ENCODE data around the gene L1CAM.

Gene L1CAM

GRCh38 chrX:153867671-153868070, 18.3 kb downstream of the L1CAM start:
- Histone ChIP-seq H3K79me2 (ENCODE audit: control insufficient read depth, insufficient read depth, low read length, poor library complexity) (no peaks in the 10 kb centered on the region), H3K27me3 (ENCODE audit: insufficient read depth, low read length) (no peaks in the 10 kb centered on the region), H4K8ac (ENCODE audit: low read depth, low read length) (no peak overlapping the region), H2AK5ac (ENCODE audit: low read length) (no peak overlapping the region), H2AFZ (ENCODE audit: insufficient read depth, low read length, poor library complexity) (no peak overlapping the region), H3K9me3 (ENCODE audit: insufficient read depth, low read depth, low read length) (peaks cover 2% of the 10 kb centered on the region), H3K4me2 (ENCODE audit: low read length) (no peak overlapping the region), H4K12ac (ENCODE audit: low read depth, low read length) (no peak overlapping the region), H3K4ac (ENCODE audit: low read depth, low read length) (no peak overlapping the region), H3K9ac (ENCODE audit: low read length) (no peak overlapping the region), H2BK12ac (ENCODE audit: low read length) (no peak overlapping the region), H3K18ac (ENCODE audit: low read length) (no peak overlapping the region), H3K27ac (ENCODE audit: low read depth, low read length) (no peak overlapping the region), H3K4me1 (ENCODE audit: control insufficient read depth in 1 of 2, insufficient read depth in 2 of 2, low read length in 2 of 2) (peaks cover 0 to 6% of the 10 kb centered on the region in 2 experiments), H3K14ac (ENCODE audit: low read length) (no peak overlapping the region), H3K23ac (ENCODE audit: low read length) (no peak overlapping the region), H4K91ac (ENCODE audit: low read depth, low read length) (no peak overlapping the region), H3K36me3 (ENCODE audit: control insufficient read depth in 1 of 2, insufficient read depth in 2 of 2, low read length in 2 of 2) (peaks cover 42 to 47% of the 10 kb centered on the region in 2 experiments), H2BK120ac (ENCODE audit: insufficient read depth, low read length, poor library complexity) (no peak overlapping the region), H3K79me1 (ENCODE audit: low read length) (no peaks in the 10 kb centered on the region), H2BK5ac (ENCODE audit: low read depth, low read length, poor library complexity) (no peak overlapping the region), H3K4me3 (ENCODE audit: low read depth, low read length) (no peak overlapping the region)
- no peak for DNase-seq
- WGBS (ENCODE audit: extremely low coverage, insufficient coverage, insufficient read length) = no CpG with 5 or more reads among the region's 13 CpGs

GRCh38 chrX:153867139-153867538, 18.8 kb downstream of the L1CAM start:
- Histone ChIP-seq H4K91ac (ENCODE audit: low read depth, low read length) (no peak overlapping the region), H3K4me2 (ENCODE audit: low read length) (no peak overlapping the region), H3K79me2 (ENCODE audit: control insufficient read depth, insufficient read depth, low read length, poor library complexity) (no peaks in the 10 kb centered on the region), H2AK5ac (ENCODE audit: low read length) (no peak overlapping the region), H3K36me3 (ENCODE audit: control insufficient read depth in 1 of 2, insufficient read depth in 2 of 2, low read length in 2 of 2) (peaks cover 41 to 45% of the 10 kb centered on the region in 2 experiments), H3K9me3 (ENCODE audit: insufficient read depth, low read depth, low read length) (peaks cover 2% of the 10 kb centered on the region), H4K12ac (ENCODE audit: low read depth, low read length) (no peak overlapping the region), H2BK12ac (ENCODE audit: low read length) (no peak overlapping the region), H3K23ac (ENCODE audit: low read length) (no peak overlapping the region), H4K8ac (ENCODE audit: low read depth, low read length) (no peak overlapping the region), H3K9ac (ENCODE audit: low read length) (no peak overlapping the region), H2BK120ac (ENCODE audit: insufficient read depth, low read length, poor library complexity) (no peak overlapping the region), H3K27ac (ENCODE audit: low read depth, low read length) (no peak overlapping the region), H2AFZ (ENCODE audit: insufficient read depth, low read length, poor library complexity) (no peak overlapping the region), H3K4me1 (ENCODE audit: control insufficient read depth in 1 of 2, insufficient read depth in 2 of 2, low read length in 2 of 2) (peaks cover 0 to 4% of the 10 kb centered on the region in 2 experiments), H3K4ac (ENCODE audit: low read depth, low read length) (no peak overlapping the region), H3K79me1 (ENCODE audit: low read length) (no peaks in the 10 kb centered on the region), H3K27me3 (ENCODE audit: insufficient read depth, low read length) (no peaks in the 10 kb centered on the region), H2BK5ac (ENCODE audit: low read depth, low read length, poor library complexity) (no peak overlapping the region), H3K14ac (ENCODE audit: low read length) (no peak overlapping the region), H3K4me3 (ENCODE audit: low read depth, low read length) (no peak overlapping the region), H3K18ac (ENCODE audit: low read length) (no peak overlapping the region)
- WGBS (ENCODE audit: extremely low coverage, insufficient coverage, insufficient read length) = no CpG with 5 or more reads among the region's 9 CpGs
- no peak for DNase-seq

GRCh38 chrX:153866302-153867019, 19.5 kb downstream of the L1CAM start:
- Histone ChIP-seq H3K9me3 (ENCODE audit: insufficient read depth, low read depth, low read length) (peaks cover 2% of the 10 kb centered on the region), H3K36me3 (ENCODE audit: control insufficient read depth in 1 of 2, insufficient read depth in 2 of 2, low read length in 2 of 2) (peaks cover 38 to 45% of the 10 kb centered on the region in 2 experiments), H4K12ac (ENCODE audit: low read depth, low read length) (no peak overlapping the region), H3K79me1 (ENCODE audit: low read length) (no peaks in the 10 kb centered on the region), H3K9ac (ENCODE audit: low read length) (no peak overlapping the region), H3K79me2 (ENCODE audit: control insufficient read depth, insufficient read depth, low read length, poor library complexity) (no peaks in the 10 kb centered on the region), H3K27me3 (ENCODE audit: insufficient read depth, low read length) (no peaks in the 10 kb centered on the region), H3K18ac (ENCODE audit: low read length) (no peak overlapping the region), H3K4me1 (ENCODE audit: control insufficient read depth in 1 of 2, insufficient read depth in 2 of 2, low read length in 2 of 2) (peaks cover 0 to 4% of the 10 kb centered on the region in 2 experiments), H3K27ac (ENCODE audit: low read depth, low read length) (no peak overlapping the region), H4K8ac (ENCODE audit: low read depth, low read length) (no peak overlapping the region), H3K14ac (ENCODE audit: low read length) (no peak overlapping the region), H2BK12ac (ENCODE audit: low read length) (no peak overlapping the region), H4K91ac (ENCODE audit: low read depth, low read length) (no peak overlapping the region), H2BK5ac (ENCODE audit: low read depth, low read length, poor library complexity) (no peak overlapping the region), H3K4me2 (ENCODE audit: low read length) (no peak overlapping the region), H3K23ac (ENCODE audit: low read length) (no peak overlapping the region), H3K4ac (ENCODE audit: low read depth, low read length) (no peak overlapping the region), H2AK5ac (ENCODE audit: low read length) (no peak overlapping the region), H3K4me3 (ENCODE audit: low read depth, low read length) (no peak overlapping the region), H2BK120ac (ENCODE audit: insufficient read depth, low read length, poor library complexity) (no peak overlapping the region), H2AFZ (ENCODE audit: insufficient read depth, low read length, poor library complexity) (no peak overlapping the region)
- no CpG with 5 or more reads among the region's 22 CpGs for WGBS (ENCODE audit: extremely low coverage, insufficient coverage, insufficient read length)
- DNase-seq = no peak

- Histone ChIP-seq H3K27ac (ENCODE audit: low read depth, low read length) (no peak overlapping the region), H2BK5ac (ENCODE audit: low read depth, low read length, poor library complexity) (no peak overlapping the region), H3K4me1 (ENCODE audit: control insufficient read depth in 1 of 2, insufficient read depth in 2 of 2, low read length in 2 of 2) (peaks cover 0 to 4% of the 10 kb centered on the region in 2 experiments), H4K12ac (ENCODE audit: low read depth, low read length) (no peak overlapping the region), H3K9me3 (ENCODE audit: insufficient read depth, low read depth, low read length) (peaks cover 2% of the 10 kb centered on the region), H3K14ac (ENCODE audit: low read length) (no peak overlapping the region), H3K79me2 (ENCODE audit: control insufficient read depth, insufficient read depth, low read length, poor library complexity) (no peaks in the 10 kb centered on the region), H3K9ac (ENCODE audit: low read length) (no peak overlapping the region), H3K4ac (ENCODE audit: low read depth, low read length) (no peak overlapping the region), H3K18ac (ENCODE audit: low read length) (no peak overlapping the region), H3K4me3 (ENCODE audit: low read depth, low read length) (no peak overlapping the region), H2AFZ (ENCODE audit: insufficient read depth, low read length, poor library complexity) (no peak overlapping the region), H3K4me2 (ENCODE audit: low read length) (no peak overlapping the region), H4K8ac (ENCODE audit: low read depth, low read length) (no peak overlapping the region), H2BK12ac (ENCODE audit: low read length) (no peak overlapping the region), H3K79me1 (ENCODE audit: low read length) (no peaks in the 10 kb centered on the region), H2BK120ac (ENCODE audit: insufficient read depth, low read length, poor library complexity) (no peak overlapping the region), H3K27me3 (ENCODE audit: insufficient read depth, low read length) (no peaks in the 10 kb centered on the region), H3K36me3 (ENCODE audit: control insufficient read depth in 1 of 2, insufficient read depth in 2 of 2, low read length in 2 of 2) (peaks cover 38 to 43% of the 10 kb centered on the region in 2 experiments), H4K91ac (ENCODE audit: low read depth, low read length) (no peak overlapping the region), H2AK5ac (ENCODE audit: low read length) (no peak overlapping the region), H3K23ac (ENCODE audit: low read length) (no peak overlapping the region)
- no peak for DNase-seq
- WGBS (ENCODE audit: extremely low coverage, insufficient coverage, insufficient read length) = no CpG with 5 or more reads among the region's 9 CpGs
Measured at GRCh38 chrX:153865685-153866084, 20.3 kb downstream of the L1CAM start.

All from trophoblast cell (in vitro differentiated cells and primary cell).